Measurements from ENCODE around the gene RNU7-1. TPM values are rescaled to one million over a fixed set of nuclear protein-coding genes. Genes with fewer than 3 reads are reported as not detected.

RNU7-1 gene
- total and polyA plus RNA-seq, 9 of the 15 experiments (the other 6 are each of a cell fraction or from before 2014, with no cell fraction given): not detected

DNA sequence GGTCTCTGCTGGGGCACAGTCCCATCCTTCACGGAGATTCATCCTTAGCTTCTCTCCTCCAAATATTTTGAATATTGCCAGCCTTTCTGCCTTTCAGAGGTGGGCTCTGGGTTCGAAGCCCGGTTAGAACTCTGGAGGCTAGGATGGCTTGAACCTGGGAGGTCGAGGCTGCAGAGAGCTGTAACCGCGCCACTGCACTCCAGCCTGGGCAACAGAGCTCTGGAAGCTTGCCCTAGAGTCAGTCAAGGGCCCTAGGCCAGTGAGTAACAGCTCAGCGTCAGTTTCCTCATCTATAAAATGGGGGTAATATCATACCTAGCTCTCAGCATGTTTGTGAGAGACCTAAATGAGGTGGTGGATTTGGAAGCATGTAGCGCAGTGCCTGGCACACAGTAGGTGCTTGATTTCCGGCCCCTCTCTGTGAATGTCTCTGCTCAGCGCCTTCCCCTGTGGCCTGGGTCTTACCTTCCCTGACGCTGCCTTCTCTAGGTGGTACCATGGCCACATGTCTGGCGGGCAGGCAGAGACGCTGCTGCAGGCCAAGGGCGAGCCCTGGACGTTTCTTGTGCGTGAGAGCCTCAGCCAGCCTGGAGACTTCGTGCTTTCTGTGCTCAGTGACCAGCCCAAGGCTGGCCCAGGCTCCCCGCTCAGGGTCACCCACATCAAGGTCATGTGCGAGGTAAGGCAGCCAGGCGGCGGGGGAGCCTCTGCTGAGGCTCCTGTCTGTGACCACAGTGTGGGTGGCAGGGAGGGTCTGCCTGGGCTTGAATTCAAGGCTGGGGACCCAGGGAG lies 10.9 kb downstream of the RNU7-1 start:
- POLR2A ChIA-PET: interaction anchor here (0.6 to 1.2 kb wide), 4 partner anchors 10 to 72 kb away, joined by 3 to 7 read pairs (median 4); partner anchors contain the start of genes C12orf57 and RNU7-1
- Histone ChIP-seq H3K36me3 (ENCODE audit: control insufficient read depth, insufficient read depth, low read length) (no peaks in the 10 kb centered on the region), H2AFZ (ENCODE audit: low read depth, low read length) (peak overlapping the region; percentile 24; the same call in 1 of the 2 replicates), H3K27me3 (ENCODE audit: control insufficient read depth in 2 of 2, insufficient read depth in 2 of 2, low read length in 2 of 2) (no peaks in the 10 kb centered on the region), H3K27ac (ENCODE audit: extremely low read depth, low read depth, low read length) (0 out of 3 replicates have a peak overlapping the region, but pooled peaks have one; percentile 22), H3K9me1 (ENCODE audit: control insufficient read depth, insufficient read depth, low read length) (no peaks in the 10 kb centered on the region), H3K9ac (ENCODE audit: insufficient read depth in 1 of 2, low read depth in 2 of 2, low read length in 2 of 2) (peak overlapping the region in 1 of 2 experiments; percentile 15; a peak in 2 of 4 replicates), H3K4me3 (no peak overlapping the region), H4K20me1 (replicated peaks; ENCODE audit: control insufficient read depth, insufficient read depth, low read length) (no peaks in the 10 kb centered on the region), H3K4me1 (replicated peaks in 1 of 2; ENCODE audit: control insufficient read depth in 2 of 2, insufficient read depth in 2 of 2, low read length in 2 of 2) (peaks cover 8 to 56% of the 10 kb centered on the region in 2 experiments), H3K9me3 (replicated peaks; ENCODE audit: control insufficient read depth, insufficient read depth, low read depth, low read length) (no peaks in the 10 kb centered on the region), H3K79me2 (ENCODE audit: control insufficient read depth, insufficient read depth, low read length) (no peaks in the 10 kb centered on the region), H3K4me2 (ENCODE audit: insufficient read depth, low read length) (no peak overlapping the region)
- 80% methylated on average over 19 of the region's 21 CpGs for WGBS (ENCODE audit: insufficient coverage, low coverage, missing lambda C conversion rate)
- FAIRE-seq (no peak), ATAC-seq (no peak), DNase-seq (ENCODE audit: extremely low read depth in 1 of 4, low spot score in 3 of 4) (no peak)
- intact Hi-C loops (cut with micrococcal nuclease): no loop called here
- in situ Hi-C loops (cut with MboI): no loop called here
- CTCF ChIA-PET (ENCODE audit: low intra/inter-chr PET ratio): no interaction called here
- no TSS peak for BruUV-seq (replicated peaks)
- TF ChIP-seq ZKSCAN1 (IDR thresholded peaks at IDR 0.05; ENCODE audit: low read depth, low read length) (peak; percentile 53; the same call in 1 of the 2 replicates), CBX3 (IDR thresholded peaks at IDR 0.05; ENCODE audit: borderline replicate concordance in 1 of 2, low read length in 2 of 2) (no peak), BCOR (IDR thresholded peaks at IDR 0.05) (0 out of 2 replicates have a peak, but pooled peaks have one; percentile 21)
- TF ChIP-seq, protein P1, sequence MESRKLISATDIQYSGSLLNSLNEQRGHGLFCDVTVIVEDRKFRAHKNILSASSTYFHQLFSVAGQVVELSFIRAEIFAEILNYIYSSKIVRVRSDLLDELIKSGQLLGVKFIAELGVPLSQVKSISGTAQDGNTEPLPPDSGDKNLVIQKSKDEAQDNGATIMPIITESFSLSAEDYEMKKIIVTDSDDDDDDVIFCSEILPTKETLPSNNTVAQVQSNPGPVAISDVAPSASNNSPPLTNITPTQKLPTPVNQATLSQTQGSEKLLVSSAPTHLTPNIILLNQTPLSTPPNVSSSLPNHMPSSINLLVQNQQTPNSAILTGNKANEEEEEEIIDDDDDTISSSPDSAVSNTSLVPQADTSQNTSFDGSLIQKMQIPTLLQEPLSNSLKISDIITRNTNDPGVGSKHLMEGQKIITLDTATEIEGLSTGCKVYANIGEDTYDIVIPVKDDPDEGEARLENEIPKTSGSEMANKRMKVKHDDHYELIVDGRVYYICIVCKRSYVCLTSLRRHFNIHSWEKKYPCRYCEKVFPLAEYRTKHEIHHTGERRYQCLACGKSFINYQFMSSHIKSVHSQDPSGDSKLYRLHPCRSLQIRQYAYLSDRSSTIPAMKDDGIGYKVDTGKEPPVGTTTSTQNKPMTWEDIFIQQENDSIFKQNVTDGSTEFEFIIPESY (CRISPR knock-in tag; IDR thresholded peaks at IDR 0.05): peak; percentile 13; the same call in 1 of the 2 replicates

Measured in K562 (cell line).